ENCODE results near the gene SYNGR3. TPM values are rescaled to one million over a fixed set of nuclear protein-coding genes. Genes with fewer than 3 reads are reported as not detected.

Gene SYNGR3
- total and polyA plus RNA-seq, 2 donors from 2014 or later: 2.2 to 4.6 TPM

GRCh38 chr16:1963806-1964505, 25.8 kb upstream of the SYNGR3 start:
- peaks cover 0 to 6% (median 6%) of the 10 kb centered on the region in 3 donors for H3K36me3 ChIP-seq (ENCODE audit: control insufficient read depth in 2 of 3, insufficient read depth in 3 of 3, low read length in 3 of 3)
- FAIRE-seq (no peak), DNase-seq (peak; percentile 54 to 85 (median 61))
- H3K27me3 ChIP-seq (ENCODE audit: control insufficient read depth, insufficient read depth, low read length): no peaks in the 10 kb centered on the region
- peaks cover 0 to 20% (median 18%) of the 10 kb centered on the region in 3 donors for H3K4me1 ChIP-seq (ENCODE audit: control insufficient read depth in 2 of 3, insufficient read depth in 2 of 3, low read depth in 1 of 3, low read length in 3 of 3)
- intact Hi-C loops (cut with DNase I): no loop called here
- H3K9me3 ChIP-seq (ENCODE audit: control insufficient read depth in 2 of 3, insufficient read depth in 1 of 3, low read length in 3 of 3): no peaks in the 10 kb centered on the region
- no peak for TF ChIP-seq CTCF (IDR thresholded peaks at IDR 0.05; ENCODE audit: borderline replicate concordance, extremely low read depth, insufficient read depth)
- H3K9ac ChIP-seq (ENCODE audit: low read length in 3 of 3): peak overlapping the region; percentile 45 to 93 (median 71)
- H3K4me3 ChIP-seq (ENCODE audit: low read length in 3 of 3): peak overlapping the region; percentile 61 to 80 (median 76)
- H3K27ac ChIP-seq (ENCODE audit: low read depth in 2 of 2, low read length in 2 of 2): peak overlapping the region; percentile 93 to 95

- DNase-seq: peak; percentile 99 to 100 (median 99)
- H3K9ac ChIP-seq (ENCODE audit: low read length in 3 of 3): peak within 1 kb of the TSS; percentile 55 to 96 (median 93)
- intact Hi-C loops (cut with DNase I): no loop called here
Observed at GRCh38 chr16:1964506-1965395, 25.0 kb upstream of the SYNGR3 start, which contains the start of gene RPS2. TSS of gene RPS2 (minus strand) at chr16:1964826. CDS start at chr16:1964625, 201 bp downstream.

GRCh38 chr16:1965396-1966001, 24.3 kb upstream of the SYNGR3 start:
- H3K9ac ChIP-seq (ENCODE audit: low read length in 3 of 3): peak overlapping the region; percentile 48 to 96 (median 93)
- peak overlapping the region; percentile 71 to 86 (median 76) for H3K4me3 ChIP-seq (ENCODE audit: low read length in 3 of 3)
- no peaks in the 10 kb centered on the region for H3K9me3 ChIP-seq (ENCODE audit: control insufficient read depth in 2 of 3, insufficient read depth in 1 of 3, low read length in 3 of 3)
- TF ChIP-seq CTCF (IDR thresholded peaks at IDR 0.05; ENCODE audit: borderline replicate concordance, extremely low read depth, insufficient read depth): no peak
- intact Hi-C loops (cut with DNase I): no loop called here
- peaks cover 0 to 16% (median 13%) of the 10 kb centered on the region in 3 donors for H3K4me1 ChIP-seq (ENCODE audit: control insufficient read depth in 2 of 3, insufficient read depth in 2 of 3, low read depth in 1 of 3, low read length in 3 of 3)
- H3K27ac ChIP-seq (ENCODE audit: low read depth in 2 of 2, low read length in 2 of 2): peak overlapping the region; percentile 92 to 95
- FAIRE-seq (no peak), DNase-seq (no peak)
- no peaks in the 10 kb centered on the region for H3K27me3 ChIP-seq (ENCODE audit: control insufficient read depth, insufficient read depth, low read length)
- peaks cover 0 to 6% (median 6%) of the 10 kb centered on the region in 3 donors for H3K36me3 ChIP-seq (ENCODE audit: control insufficient read depth in 2 of 3, insufficient read depth in 3 of 3, low read length in 3 of 3)

More at GRCh38 chr16:1964506-1965395, 25.0 kb upstream of the SYNGR3 start, which contains the start of gene RPS2:
- peak; percentile 95 for FAIRE-seq
- Histone ChIP-seq H3K27me3 (ENCODE audit: control insufficient read depth, insufficient read depth, low read length) (no peaks in the 10 kb centered on the region), H3K9me3 (ENCODE audit: control insufficient read depth in 2 of 3, insufficient read depth in 1 of 3, low read length in 3 of 3) (no peaks in the 10 kb centered on the region), H3K4me3 (ENCODE audit: low read length in 3 of 3) (peak within 1 kb of the TSS; percentile 73 to 86 (median 76)), H3K27ac (ENCODE audit: low read depth in 2 of 2, low read length in 2 of 2) (peak within 1 kb of the TSS; percentile 93 to 95), H3K4me1 (ENCODE audit: control insufficient read depth in 2 of 3, insufficient read depth in 2 of 3, low read depth in 1 of 3, low read length in 3 of 3) (peaks cover 0 to 20% (median 17%) of the 10 kb centered on the region in 3 donors), H3K36me3 (ENCODE audit: control insufficient read depth in 2 of 3, insufficient read depth in 3 of 3, low read length in 3 of 3) (peaks cover 0 to 6% (median 6%) of the 10 kb centered on the region in 3 donors)
- TF ChIP-seq CTCF (IDR thresholded peaks at IDR 0.05; ENCODE audit: borderline replicate concordance, extremely low read depth, insufficient read depth): no peak
